ENCODE measurements around the gene AKR1B1. TPM values are rescaled to one million over a fixed set of nuclear protein-coding genes. Genes with fewer than 3 reads are reported as not detected.

Gene AKR1B1
- total and polyA plus RNA-seq, 4 donors = 27.0 to 76.0 (median 46.4) TPM

DNA sequence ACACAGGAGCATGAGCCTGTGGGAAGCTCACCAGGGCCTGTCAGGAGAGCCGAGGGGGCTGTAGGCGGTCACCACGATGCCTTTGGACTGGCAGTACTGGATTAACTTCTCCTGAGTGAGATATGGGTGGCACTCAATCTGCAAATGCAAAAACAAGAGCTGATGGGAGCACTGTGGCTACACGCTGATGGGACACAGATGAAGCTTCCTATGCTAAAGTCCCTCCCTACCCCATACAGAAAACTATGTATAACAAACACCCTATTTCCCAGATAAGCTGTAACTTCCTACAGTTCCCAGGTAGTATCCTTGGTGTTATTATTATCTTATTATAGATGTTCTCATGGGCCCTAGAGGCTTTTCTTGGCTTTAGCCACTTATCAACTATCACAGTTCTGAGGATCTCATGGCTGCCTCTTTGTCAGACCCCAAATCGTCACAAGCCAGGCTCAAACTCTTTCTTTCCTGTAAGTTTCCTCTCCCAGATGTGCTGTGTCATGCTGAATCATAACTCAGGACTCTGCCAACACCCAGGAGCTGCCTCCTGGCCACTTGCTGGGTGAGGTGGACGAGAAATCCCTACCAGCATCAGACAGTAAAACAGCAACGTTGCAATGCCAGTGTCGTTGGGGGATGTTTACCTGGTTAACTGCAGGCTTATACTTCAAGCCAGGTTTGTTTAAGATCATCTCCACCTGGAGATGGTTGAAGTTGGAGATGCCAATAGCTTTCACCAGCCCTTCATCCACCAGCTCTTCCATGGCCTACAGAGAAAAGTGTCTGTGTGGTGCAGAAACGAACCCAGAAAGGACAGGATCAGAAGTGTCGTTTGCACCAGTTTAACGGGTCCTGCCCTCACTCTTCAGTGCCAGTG, 10.3 kb downstream of the AKR1B1 start:
- WGBS, 2 donors = 80 to 86% methylated on average over 11 of the region's 11 CpGs
- TF ChIP-seq CTCF (IDR thresholded peaks at IDR 0.05; ENCODE audit: control extremely low read depth, extremely low read depth) = no peak
- DNase-seq (no peak), ATAC-seq (ENCODE audit: insufficient read depth, low FRiP score) (no peak)
- Histone ChIP-seq H3K4me1 (ENCODE audit: control insufficient read depth in 5 of 5, insufficient read depth in 5 of 5, low read length in 5 of 5) (peaks cover 2 to 13% (median 6%) of the 10 kb centered on the region in 5 donors), H3K36me3 (ENCODE audit: control insufficient read depth in 4 of 4, insufficient read depth in 4 of 4, low read length in 4 of 4) (peaks cover 16 to 41% (median 29%) of the 10 kb centered on the region in 4 donors), H3K4me3 (no peak overlapping the region), H3K27me3 (ENCODE audit: control insufficient read depth in 3 of 3, insufficient read depth in 3 of 3, low read length in 2 of 3) (no peaks in the 10 kb centered on the region), H3K9ac (ENCODE audit: insufficient read depth in 1 of 2, low read length in 2 of 2) (no peak overlapping the region), H3K27ac (ENCODE audit: low read depth in 1 of 2, low read length in 1 of 2) (no peak overlapping the region), H3K9me3 (ENCODE audit: control insufficient read depth in 4 of 4, insufficient read depth in 3 of 4, low read length in 3 of 4) (no peaks in the 10 kb centered on the region)

DNA sequence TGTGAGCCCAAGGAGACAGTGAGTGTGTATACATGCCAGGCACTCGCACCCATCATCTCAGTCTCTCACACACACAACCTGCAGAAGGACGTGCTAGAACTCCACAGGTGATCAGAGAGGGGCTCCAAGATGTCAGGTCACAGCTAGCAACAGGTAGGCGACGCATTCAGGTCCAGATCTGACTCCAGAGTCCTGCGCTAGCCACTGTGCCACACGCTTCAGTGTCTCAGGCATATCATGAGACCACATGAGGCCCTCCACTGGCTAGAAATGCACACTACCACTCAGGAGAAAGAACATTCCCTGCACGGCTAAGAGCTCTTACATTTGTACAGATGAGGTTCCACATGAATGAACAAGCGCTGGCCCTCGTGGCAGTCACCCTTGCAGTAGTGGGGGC, 11.5 kb downstream of the AKR1B1 start:
- DNase-seq (no peak), ATAC-seq (ENCODE audit: insufficient read depth, low FRiP score) (no peak)
- Histone ChIP-seq H3K4me1 (ENCODE audit: control insufficient read depth in 5 of 5, insufficient read depth in 5 of 5, low read length in 5 of 5) (peaks cover 0 to 9% (median 0%) of the 10 kb centered on the region in 5 donors), H3K27ac (ENCODE audit: low read depth in 1 of 2, low read length in 1 of 2) (no peak overlapping the region), H3K9ac (ENCODE audit: insufficient read depth in 1 of 2, low read length in 2 of 2) (no peak overlapping the region), H3K36me3 (ENCODE audit: control insufficient read depth in 4 of 4, insufficient read depth in 4 of 4, low read length in 4 of 4) (peaks cover 16 to 48% (median 30%) of the 10 kb centered on the region in 4 donors), H3K9me3 (ENCODE audit: control insufficient read depth in 4 of 4, insufficient read depth in 3 of 4, low read length in 3 of 4) (no peaks in the 10 kb centered on the region), H3K27me3 (ENCODE audit: control insufficient read depth in 3 of 3, insufficient read depth in 3 of 3, low read length in 2 of 3) (no peaks in the 10 kb centered on the region), H3K4me3 (no peak overlapping the region)
- TF ChIP-seq CTCF (IDR thresholded peaks at IDR 0.05; ENCODE audit: control extremely low read depth, extremely low read depth) = no peak
- 88 to 90% methylated on average over 9 of the region's 9 CpGs for WGBS, 2 donors

DNA sequence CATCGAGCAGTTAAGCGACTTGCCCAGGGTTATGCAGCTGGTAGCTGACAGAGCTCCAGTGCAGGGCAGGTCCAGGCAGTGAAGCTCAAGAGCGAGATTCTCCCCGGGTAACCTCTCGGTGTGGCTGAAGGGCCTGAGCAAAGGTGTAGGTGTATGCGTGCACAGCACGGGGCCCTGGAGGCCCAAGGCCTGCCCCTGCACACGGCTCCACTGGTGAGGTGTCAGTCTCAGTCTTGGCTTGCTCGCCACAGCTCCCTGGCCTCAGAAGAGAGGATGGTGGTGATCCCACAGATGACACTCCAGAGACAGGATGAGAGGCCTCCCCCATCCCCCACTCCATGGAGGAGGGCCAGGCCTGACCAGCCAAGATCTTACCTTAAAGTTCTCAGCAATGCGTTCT, 12.0 kb downstream of the AKR1B1 start:
- H3K27me3 ChIP-seq (ENCODE audit: control insufficient read depth in 3 of 3, insufficient read depth in 3 of 3, low read length in 2 of 3) = no peaks in the 10 kb centered on the region
- ATAC-seq (ENCODE audit: insufficient read depth, low FRiP score) (no peak), DNase-seq (no peak)
- H3K9me3 ChIP-seq (ENCODE audit: control insufficient read depth in 4 of 4, insufficient read depth in 3 of 4, low read length in 3 of 4) = no peaks in the 10 kb centered on the region
- no peak overlapping the region for H3K27ac ChIP-seq (ENCODE audit: low read depth in 1 of 2, low read length in 1 of 2)
- WGBS, 2 donors = 96% methylated on average over 10 of the region's 10 CpGs
- no peak overlapping the region for H3K9ac ChIP-seq (ENCODE audit: insufficient read depth in 1 of 2, low read length in 2 of 2)
- H3K4me1 ChIP-seq (ENCODE audit: control insufficient read depth in 5 of 5, insufficient read depth in 5 of 5, low read length in 5 of 5) = peaks cover 0 to 9% (median 0%) of the 10 kb centered on the region in 5 donors
- TF ChIP-seq CTCF (IDR thresholded peaks at IDR 0.05; ENCODE audit: control extremely low read depth, extremely low read depth) = no peak
- no peak overlapping the region for H3K4me3 ChIP-seq
- H3K36me3 ChIP-seq (ENCODE audit: control insufficient read depth in 4 of 4, insufficient read depth in 4 of 4, low read length in 4 of 4) = peaks cover 16 to 50% (median 32%) of the 10 kb centered on the region in 4 donors

Data from lung (tissue), 12 donors.